ENCODE data around the gene CLK3.
"Not testable (repeated sequence)": the region's sequence is repeated elsewhere in the genome, so short reads cannot be mapped to it uniquely, and the experiment has no call there.

The CLK3 gene

DNA sequence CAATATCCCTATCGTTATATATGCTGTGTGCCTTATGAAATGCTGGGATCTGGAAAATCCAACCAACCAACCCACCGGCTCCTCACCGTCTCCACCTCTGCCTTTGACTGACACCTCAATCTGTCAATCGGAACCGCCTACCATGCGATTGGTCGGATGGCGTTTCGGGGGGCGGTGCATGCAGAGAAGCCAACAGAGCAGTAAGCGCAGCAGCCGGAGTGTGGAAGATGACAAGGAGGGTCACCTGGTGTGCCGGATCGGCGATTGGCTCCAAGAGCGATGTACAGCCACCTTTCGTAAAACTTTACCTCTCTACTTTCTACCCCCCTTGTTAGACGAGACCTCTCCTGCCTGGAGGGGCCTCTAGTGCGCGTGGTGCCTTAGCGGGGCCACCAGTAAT is 6.3 kb downstream of the CLK3 start:
- no peak for DNase-seq

DNA sequence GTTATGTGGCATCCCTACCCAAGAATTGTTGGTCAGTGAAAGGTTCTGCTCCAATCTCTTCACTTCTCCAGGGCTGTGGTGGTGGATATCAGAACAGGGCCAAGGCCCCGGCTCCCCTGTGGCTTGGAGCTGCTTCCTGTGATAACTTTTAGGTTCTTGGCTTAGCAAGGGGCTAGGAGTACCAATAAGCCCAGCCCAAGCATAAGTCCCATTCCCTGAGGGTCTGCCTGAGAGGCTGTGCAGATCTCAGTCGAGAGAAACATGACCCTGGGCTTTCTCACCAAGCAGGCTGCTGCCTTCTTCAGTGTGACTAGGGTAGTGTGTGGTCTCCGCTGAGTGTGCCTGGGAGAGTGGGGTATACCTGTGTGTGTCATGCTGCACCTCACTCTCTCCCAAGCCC is 7.1 kb downstream of the CLK3 start:
- DNase-seq = no peak

DNA sequence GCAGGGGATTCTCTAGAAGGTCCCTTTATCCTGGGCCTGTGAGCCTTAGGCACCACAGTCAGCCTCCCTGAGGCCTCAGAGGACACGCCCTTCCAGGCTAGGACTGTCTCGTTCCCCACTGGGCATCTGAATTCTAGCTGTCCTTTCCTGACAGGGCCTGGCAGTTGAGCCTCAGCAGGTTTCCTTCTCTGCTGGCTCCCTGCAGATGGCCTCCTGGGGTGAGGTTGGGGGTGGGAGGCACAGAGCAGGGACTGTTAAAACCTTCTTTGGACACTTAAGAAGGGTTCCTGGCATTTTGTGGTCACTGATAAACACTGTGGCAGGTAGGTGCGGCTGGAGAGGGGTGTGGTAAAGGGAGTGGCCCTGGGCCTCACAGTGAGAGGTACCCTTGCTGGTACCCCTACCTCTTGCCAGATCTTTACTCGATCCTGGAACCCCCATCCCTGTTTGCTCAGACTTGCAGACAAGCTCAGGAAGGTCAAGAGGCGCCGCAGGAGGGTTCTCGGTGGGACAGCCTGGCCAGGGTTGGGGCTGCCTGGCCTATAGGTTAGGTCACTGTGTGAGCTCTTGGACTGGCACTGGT is 8.5 kb downstream of the CLK3 start:
- DNase-seq = no peak

DNA sequence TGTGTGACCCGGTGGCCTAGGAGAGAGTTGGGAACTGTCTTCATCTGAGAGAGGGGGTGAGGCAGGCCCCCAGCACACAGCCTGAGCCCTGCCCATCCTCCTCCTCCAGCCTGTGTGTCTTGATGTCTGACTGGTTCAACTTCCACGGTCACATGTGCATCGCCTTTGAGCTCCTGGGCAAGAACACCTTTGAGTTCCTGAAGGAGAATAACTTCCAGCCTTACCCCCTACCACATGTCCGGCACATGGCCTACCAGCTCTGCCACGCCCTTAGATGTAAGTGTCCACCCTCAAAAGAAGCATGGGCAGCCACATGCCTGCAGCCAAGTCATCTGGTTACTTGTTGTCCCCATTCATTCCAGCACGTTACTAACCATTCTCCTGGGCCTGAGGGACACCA is 10.1 kb downstream of the CLK3 start:
- DNase-seq = no peak

DNA sequence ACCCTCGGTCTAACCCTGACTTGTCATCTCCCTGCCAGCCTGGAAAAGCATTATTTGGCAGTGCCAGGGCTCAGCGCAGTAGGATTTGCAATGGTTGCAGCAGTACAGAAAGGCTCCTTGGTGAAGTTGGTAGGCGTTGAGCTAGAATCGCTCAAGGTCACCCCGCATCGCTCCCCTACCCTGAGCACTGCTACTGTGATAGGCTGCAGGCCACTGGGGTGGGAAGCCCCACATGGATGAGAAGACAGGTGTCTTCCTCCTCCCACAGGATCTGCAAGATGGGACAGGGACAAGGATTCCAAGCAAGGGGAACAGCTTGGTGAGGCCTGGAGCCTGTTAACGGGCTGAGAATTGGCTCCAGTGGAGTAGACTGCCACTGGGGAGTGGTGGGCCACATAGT is 10.7 kb downstream of the CLK3 start:
- no peak for DNase-seq

DNA sequence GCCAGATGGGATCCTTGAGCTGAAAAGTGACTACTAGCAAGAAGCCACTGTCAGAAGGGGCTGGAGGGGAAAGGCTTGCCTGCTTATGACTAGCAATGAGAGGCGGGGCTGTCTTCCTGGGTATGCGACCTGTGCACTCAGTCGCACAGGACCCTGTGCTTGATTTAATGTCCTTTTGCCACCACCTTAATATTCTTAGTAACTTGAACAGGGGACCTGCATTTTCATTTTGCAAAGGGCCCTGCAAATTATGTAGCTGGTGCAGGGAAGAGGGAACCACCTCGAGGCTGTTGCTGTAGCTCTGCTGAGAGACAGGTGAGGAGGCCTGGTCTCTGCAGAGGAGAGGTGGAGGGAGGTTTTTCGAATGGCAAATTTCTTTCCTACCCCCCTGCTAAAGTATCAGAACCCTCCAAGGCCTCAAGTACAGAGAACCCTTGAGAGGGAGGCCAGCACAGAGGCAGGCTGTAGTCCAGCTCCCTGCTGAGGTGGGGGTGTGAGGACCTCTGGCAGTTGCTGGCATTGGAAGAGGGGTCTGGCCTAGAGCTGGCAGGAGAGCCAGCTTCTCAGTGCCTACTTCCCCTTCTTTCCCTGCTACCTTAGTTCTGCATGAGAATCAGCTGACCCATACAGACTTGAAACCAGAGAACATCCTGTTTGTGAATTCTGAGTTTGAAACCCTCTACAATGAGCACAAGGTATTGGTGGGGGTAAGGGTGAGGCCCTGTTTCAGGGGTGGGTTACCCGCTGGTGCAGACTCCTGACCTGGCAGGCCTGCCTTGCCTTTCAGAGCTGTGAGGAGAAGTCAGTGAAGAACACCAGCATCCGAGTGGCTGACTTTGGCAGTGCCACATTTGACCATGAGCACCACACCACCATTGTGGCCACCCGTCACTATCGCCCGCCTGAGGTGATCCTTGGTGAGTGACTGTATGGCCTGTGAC is 11.4 kb downstream of the CLK3 start:
- DNase-seq = no peak

DNA sequence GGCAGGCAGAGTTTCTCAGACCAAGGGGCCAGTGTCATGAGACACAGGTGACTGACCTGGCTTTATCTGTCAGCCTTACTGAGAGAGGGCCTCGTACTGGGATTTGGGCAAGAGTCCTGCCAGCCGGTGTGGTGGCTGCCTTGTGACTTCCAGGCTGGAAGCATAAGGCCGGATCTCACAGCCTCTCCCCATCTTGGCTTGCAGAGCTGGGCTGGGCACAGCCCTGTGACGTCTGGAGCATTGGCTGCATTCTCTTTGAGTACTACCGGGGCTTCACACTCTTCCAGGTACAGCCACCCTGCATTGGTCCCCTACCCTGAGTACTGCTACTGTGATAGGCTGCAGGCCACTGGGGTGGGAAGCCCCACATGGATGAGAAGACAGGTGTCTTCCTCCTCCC is 12.1 kb downstream of the CLK3 start:
- no peak for DNase-seq

DNA sequence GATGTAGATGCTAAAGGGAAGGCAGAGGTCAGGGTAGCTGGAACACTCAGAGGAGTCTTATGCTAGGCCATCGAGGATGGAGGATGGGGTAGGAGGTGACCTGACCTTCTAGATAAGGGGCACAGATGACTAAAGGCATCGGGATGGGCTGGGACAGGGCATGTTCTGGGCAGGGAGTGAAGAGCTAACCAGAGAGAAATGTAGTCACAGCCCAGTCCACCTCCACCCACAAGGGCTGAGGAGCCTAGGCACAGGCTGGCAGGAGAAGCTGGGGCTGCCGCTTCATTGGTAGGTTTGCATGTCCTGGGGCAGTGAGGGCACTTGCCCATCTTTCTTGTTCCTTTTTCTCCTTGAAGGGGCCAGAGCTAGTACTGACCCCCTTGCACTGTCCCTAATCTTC is 12.6 kb downstream of the CLK3 start:
- DNase-seq = no peak

DNA sequence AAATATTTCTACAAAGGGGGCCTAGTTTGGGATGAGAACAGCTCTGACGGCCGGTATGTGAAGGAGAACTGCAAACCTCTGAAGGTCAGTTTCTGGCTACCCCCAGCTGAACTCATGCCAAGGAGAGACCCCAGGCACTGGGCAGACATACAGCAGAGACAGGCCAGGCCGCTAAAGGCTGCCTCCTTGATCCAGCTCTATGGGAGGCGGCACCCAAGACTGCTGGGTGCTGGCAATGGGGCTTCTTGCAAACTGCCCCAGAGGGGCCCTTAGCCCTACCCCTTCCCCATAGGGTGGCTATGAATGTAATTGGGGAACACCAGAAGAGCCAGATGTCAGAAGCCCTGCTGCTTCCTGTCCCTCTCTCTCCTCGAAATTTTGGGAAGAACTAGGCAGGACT is 13.3 kb downstream of the CLK3 start:
- DNase-seq = no peak

DNA sequence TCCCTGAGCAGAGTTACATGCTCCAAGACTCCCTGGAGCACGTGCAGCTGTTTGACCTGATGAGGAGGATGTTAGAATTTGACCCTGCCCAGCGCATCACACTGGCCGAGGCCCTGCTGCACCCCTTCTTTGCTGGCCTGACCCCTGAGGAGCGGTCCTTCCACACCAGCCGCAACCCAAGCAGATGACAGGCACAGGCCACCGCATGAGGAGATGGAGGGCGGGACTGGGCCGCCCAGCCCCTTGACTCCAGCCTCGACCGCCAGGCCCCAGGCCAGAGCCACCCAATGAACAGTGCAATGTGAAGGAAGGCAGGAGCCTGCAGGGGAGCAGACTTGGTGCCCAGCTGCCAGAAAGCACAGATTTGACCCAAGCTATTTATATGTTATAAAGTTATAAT is 14.1 kb downstream of the CLK3 start:
- DNase-seq = not testable (repeated sequence)

DNA sequence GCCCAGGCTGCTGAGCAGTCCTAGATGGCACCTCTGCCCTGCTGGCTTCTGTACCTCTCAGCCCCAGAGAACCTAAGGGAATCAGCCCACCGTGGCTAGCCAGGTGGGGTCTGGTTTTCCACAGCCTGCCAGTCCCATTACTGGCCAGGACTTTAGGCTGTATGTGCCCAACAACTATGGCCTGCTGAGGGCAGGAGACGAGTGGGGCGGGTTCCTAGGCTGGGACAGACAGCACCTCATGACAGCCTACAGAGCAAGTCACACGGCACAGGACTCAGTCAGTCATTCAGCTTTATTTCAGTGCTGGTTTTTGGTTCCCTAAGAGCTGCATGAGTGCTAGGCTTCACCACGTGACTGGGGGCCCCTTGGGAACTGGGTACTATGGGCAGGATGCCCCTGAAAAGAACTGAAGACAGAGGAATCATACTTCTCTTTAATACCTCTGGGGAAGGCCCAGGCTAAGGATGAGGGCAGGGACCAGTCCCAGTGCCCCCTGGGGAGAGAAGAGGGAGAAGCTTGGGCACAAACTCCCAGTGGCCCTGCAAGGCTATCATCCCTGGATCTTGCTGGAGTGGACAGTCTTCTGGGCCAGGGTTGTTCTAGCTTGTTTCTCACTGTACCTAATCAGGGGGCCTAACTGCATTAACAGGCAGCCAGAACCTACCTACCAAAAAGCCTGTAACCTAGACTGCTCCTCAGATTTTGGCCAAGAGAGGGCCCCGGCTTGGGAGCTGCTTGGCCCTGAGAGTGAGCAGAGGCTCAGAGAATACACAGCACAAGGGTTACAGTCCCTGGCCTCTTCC is 14.8 kb downstream of the CLK3 start:
- no peak for DNase-seq

DNA sequence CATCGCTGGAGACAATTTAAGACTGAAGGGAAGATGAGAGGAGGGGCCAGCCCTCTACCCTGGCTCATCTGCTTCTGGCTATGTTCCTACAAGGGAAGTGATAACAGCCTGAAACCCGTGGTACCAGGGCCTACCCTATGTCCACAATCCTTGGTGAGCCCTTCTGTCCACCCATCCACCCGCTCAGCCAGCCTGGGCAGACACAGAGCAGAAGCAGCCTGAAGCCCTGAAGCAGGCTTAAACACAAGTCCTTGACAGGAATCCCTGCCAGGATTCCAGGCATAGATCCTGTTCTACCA is 15.4 kb downstream of the CLK3 start:
- DNase-seq = no peak

DNA sequence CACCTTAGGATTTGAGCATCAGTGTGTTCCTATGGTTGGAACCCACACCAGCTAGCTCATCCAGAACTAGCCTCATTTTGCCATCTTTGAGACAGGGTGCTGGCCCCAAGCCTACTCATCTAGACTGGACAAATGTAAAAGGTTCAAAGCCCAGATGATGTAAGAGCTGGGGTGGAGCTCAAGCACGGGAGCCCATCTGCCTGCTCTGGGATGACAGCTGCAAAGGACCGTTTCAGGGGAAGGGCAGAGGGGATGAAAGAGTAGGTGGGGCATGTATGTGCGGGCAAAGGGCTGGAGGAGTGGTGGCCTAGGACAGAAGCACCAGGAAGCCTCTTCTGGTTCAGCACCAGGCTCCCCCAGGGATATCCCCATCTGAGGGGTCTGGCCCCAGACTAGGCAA is 15.8 kb downstream of the CLK3 start:
- no peak for DNase-seq

DNA sequence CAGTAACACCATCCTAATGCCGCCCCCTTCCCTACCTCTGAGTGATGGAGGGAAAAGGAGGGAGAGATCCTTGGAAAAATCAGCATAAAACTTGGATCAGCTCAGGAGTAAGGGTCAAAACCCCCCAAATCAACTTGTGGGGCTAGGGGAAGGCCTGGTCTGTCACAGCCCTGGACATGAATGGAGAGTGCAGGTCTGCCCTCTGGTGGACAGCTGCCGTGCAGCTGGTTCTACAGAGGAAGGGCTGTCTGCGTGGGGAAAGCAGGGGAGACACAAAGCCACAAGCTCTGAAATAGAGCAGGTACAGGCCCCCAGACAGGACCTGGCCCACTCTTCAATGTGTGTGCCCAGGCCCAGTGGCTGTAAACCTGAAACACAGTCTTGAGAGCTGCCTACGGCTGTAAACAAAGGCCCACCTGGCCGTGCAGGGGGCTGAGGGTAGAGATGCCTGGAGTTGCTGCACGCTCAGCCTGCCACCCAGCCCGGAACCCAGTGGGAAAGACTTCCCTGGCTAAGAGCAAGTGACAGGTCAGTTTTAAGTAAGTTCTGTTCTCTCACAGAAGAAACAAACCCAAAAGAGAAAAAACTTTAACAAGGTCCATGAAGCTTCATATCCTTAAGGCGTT is 16.4 kb downstream of the CLK3 start:
- no peak for DNase-seq

DNA sequence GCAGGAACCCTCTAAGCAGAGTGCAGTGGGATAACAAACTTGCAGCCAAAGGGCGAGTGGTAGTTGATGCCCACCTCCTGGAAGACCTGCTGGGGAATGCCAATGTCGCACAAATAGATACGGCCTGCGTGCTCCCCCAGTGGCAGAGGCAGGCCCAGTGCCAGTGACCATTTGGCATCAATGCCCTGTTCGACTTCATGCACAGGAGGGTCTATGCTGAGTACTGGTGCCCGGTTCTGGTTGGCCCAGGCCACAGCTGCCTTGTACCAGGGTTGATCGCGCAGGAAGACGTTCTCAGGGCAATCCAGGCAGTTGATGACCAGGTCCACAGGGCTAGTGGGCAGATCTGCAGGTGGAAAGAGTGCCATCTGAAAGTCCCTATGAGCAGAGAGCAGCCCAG is 17.0 kb downstream of the CLK3 start:
- no peak for DNase-seq

DNA sequence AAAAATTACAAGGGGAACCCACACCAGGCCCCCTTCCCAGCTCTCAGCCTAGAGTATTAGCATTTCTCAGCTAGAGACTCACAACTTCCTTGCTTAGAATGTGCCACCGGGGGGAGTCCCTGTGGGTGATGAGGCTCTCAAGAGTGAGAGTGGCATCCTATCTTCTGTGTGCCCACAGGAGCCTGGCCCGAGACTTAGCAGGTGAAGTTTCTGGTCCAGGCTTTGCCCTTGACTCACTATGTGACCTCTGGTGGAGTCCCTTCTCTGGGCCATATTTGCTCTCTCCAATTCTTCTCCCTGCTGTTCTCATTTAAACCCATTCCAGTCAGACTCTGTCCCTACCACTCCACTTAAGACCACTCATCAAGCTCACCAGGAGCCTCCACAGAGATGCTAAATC is 18.1 kb downstream of the CLK3 start:
- no peak for DNase-seq

DNA sequence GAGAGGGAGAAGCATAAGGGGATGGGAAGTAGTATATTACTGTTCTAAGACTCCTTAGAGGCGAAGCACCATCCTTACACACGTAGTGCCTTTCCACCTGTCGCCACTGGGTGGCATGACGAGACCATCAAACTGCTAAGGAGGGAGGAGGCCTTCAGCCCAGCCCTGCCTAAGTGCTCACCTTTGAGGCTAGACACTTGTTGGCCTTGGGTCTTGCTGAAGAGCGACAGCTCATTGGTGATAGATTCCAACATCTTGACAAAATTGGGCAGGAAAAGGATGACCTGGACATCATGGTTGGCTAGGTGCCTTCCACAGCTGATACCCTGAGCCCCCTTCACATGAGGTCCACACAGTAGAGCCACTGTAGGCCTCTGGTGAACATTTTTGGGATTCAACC is 19.6 kb downstream of the CLK3 start:
- no peak for DNase-seq

DNA sequence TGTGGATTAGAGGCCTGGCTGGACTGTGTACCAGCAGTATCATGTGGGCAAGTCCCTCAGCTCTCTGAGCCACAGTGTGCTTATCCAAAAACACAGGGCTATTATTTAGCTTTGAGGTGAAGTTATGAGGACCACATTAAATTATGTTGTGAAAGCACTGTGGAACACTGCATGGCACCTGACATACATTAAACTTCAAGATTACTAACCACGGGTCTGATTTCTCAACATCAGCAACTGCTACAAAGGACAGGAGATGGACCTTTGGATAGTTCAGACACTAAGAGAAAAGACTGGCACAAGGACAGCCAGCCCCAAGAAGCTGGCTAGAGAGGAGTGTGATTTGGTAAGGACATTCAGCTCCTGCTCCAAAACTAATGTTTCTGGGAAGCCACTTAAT is 21.3 kb downstream of the CLK3 start:
- no peak for DNase-seq

DNA sequence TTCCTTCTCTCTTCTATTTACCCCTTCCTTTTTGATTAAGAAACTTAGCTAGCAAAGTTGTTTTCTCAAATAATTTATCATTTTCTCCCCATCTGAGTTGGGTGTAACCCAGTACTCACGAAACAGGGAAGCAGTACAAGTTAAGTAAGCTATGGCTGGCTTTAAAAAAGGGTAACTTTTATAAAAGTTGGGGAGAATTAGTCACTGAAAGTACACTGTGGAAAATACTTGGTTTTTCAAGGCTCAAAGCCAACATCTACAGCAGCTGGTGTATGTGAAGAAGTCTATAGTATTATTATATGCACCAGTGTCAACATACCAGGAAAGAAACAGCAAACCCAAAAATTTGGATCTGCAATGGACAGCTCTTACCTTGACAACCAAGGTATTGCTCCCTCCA is 25.5 kb downstream of the CLK3 start:
- no peak for DNase-seq

DNA sequence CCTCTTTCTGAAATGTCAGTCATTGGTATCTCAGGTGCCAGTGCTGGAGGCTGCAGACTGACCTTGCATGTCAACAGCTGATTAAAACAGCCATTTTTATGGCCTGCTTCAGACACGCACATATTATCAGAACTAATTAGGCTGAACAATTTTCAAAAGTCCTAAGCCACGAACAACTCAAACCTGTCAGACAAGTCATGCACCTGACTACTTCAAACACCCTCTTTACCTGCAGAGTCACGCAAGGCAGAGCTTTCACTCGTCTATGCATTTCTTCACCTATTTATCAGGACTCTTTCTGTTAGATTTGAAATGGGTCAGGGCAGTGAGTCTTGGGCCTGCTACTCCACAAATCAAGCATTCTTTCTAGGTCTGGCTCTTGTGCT is 26.7 kb downstream of the CLK3 start:
- DNase-seq = no peak

DNA sequence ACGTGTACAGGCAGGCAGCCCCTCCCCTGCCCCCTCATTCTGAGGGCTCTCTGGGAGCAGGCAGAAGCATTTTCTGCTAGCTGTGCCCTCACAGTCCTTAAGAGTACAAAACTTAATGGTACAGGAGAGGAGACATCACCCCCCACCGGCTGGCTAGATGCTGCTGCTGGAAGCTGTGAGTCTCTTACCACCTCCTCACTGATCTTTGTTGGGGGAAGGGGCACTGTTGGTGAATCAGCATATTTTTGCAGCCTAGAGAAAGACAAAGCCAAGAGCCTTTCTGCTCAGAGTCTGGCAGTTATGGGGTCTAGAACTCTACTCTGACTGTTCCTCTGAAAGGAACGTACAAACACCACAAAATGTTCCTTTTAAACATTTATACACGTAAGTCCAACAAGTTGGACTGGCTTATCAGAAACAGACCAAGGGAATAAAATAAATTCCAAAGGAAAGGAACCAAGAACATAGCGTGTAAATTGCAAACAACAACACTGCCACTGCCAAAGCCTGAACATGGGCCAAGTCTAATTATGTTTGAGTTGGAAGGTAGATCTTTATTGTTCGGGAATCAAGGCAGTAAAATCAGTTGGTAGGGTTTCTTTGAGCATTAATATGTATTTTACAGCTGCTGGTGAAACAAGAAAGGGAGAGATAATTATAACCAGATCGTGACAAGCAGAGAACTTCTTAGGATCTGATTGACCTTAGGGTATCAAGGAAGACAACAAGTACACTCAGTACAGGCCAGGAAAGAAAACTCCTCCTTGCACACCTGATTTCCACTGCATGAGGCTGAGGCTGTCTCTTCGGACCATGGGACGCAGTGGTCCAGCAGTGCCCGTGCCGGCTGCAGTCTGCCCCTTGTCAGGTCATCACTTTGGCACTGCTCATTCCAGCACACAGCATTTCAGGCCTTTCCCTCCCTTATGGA is 27.4 kb downstream of the CLK3 start:
- no peak for DNase-seq

DNA sequence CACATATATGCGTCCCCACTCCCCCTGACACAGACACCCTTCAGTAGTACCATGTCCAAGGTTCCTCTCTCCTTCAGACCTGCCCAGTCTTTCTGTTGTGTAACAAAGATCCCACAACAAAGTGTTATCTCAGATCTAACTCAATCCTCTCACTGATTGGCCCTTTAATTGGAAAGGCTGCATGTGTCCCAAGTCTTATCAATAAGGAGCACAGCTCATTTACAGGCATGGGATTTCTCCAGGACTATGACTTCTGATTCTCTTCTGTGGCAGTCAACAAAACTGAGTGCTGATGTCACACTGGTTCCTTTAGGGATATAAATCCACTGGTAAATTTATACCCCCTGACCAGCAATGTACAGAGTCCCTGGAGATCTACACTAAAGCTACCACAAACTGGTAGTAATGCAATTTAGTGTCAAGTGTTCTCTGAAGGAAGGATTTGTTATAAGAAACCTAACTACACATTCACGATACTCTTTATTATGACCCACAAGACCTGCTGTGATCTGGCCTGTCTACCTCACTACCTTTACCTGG is 28.1 kb downstream of the CLK3 start:
- DNase-seq = no peak

All from NCI-H1436 treated with DMSO at 0.1 percent for 48 hours (cell line).